ENCODE data around the gene GABBR2.

GRCh38 chr9:98456156-98456613 is 252.6 kb downstream of the GABBR2 start:
- TF ChIP-seq, protein P1, sequence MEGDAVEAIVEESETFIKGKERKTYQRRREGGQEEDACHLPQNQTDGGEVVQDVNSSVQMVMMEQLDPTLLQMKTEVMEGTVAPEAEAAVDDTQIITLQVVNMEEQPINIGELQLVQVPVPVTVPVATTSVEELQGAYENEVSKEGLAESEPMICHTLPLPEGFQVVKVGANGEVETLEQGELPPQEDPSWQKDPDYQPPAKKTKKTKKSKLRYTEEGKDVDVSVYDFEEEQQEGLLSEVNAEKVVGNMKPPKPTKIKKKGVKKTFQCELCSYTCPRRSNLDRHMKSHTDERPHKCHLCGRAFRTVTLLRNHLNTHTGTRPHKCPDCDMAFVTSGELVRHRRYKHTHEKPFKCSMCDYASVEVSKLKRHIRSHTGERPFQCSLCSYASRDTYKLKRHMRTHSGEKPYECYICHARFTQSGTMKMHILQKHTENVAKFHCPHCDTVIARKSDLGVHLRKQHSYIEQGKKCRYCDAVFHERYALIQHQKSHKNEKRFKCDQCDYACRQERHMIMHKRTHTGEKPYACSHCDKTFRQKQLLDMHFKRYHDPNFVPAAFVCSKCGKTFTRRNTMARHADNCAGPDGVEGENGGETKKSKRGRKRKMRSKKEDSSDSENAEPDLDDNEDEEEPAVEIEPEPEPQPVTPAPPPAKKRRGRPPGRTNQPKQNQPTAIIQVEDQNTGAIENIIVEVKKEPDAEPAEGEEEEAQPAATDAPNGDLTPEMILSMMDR (IDR thresholded peaks at IDR 0.05): no peak
- TF ChIP-seq POLR2A (IDR thresholded peaks at IDR 0.05): no peak
